ENCODE results near the gene TMEM158.

Gene TMEM158

GRCh38 chr3:45227946-45228345, 1.9 kb upstream of the TMEM158 start:
- no peak for DNase-seq

DNA sequence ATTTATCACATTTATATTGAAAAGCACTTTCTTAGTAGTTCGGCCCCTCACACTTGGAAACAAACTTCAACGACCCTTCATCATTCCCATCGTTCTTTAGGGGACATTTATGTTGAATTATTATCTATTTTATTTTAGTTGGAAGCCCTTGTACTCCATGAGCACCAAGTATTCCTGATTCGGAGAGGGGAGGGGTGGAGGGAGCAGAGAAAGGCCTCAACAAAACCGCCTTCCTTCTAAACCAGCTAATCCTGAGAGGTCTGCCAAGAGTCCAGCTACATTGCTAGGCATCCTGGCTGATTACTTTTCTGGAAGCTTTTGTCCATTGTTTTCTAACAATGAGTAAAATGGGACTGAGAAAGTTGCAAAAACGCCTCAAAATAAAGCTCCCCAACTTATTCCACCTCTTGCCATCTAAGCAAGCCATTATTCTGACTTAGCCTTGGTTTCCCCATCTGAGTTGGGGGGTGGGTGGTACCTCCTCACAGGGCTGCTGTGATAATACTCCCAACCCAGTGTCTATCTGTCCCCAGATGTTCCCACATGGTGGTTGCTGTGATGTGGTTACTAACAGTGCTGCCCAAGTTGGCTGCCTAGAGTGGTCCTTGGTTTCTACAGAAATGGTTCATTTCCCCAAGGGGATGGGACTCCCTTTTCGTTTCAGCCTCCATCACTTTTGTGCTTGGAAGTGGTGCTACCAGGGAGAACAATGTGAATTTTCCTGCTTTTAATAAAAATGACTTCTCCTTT, 1.2 kb upstream of the TMEM158 start:
- DNase-seq, result no peak

- peak; percentile 14 for DNase-seq
Measured at GRCh38 chr3:45225465-45226205, 452 bp downstream of the TMEM158 start.

DNA sequence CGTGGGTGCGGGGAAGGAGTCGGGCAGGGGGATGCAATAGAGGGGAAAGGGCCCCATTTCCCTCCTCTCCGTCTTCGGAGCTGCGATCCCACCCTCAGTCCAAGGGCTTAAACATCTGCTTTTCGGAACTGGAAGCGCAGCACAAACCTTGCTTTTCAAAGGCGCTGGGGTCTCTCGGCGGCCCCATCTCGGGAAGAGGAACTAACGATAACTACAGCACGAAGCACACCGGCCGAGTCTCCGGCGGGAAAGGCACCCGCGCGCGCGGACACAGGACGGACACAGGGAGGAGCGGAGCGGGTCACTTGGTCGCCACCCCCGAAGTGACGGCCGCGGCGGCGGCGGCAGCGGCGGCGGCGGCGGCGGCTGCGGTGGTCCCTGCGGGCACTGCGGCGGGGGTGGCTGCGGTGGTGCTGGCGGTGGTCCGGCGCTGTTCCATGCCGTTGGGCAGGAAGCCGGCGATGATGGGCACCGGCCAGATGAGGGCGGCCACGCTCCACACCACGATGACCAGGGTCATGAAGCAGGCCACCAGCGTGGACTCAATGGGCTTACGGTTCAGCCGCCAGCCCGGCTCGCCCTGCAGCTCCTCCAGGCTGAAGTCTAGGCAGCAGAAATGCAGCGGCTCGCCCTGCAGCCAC, 1.1 kb downstream of the TMEM158 start:
- peak; percentile 8 for DNase-seq

GRCh38 chr3:45223889-45224727, 2.0 kb downstream of the TMEM158 start:
- no peak for DNase-seq

DNA sequence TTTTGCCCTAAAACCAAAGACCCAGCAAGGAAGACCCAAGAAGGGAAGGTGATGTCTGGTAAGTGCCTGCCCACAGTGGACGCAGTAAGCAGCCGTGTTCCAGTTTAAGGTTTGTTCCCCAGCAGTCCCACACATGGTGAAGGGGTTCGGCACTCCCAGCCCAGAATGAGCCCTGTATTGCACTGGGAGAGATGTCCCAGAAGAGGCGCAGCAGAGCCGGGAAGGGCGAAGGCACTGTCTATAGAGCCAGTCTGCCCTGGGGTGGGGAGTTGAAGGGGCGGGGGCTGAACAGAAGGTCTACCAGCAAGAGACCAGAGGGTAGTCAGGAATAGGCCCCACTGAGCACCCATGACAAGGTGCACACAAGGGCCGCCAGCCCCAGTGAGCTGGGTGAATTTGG, 6.4 kb downstream of the TMEM158 start:
- no peak for DNase-seq

- DNase-seq, result no peak
Measured at GRCh38 chr3:45218578-45219390, 7.3 kb downstream of the TMEM158 start.

- DNase-seq, result no peak
Measured at GRCh38 chr3:45216021-45216609, 10.0 kb downstream of the TMEM158 start.

DNA sequence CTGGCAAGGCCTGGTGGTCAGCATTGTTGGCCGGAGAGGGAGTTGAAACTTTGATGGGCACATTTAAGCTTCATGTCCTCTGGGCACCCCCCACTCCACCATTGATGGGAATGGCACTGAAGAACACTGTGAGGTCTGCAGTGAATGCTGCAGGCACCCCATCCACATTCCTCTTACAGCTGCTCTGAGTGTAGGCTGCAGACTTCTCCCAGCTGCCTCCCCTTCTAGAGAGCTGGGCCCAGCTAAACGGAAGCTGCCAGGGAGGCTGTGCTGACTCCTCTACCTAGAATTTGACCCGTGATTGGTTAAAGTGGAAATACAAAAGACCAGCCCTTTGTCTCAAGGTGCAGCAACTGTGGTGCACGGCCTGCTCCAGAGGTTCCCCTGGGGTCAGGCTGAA, 10.6 kb downstream of the TMEM158 start:
- no peak for DNase-seq

DNA sequence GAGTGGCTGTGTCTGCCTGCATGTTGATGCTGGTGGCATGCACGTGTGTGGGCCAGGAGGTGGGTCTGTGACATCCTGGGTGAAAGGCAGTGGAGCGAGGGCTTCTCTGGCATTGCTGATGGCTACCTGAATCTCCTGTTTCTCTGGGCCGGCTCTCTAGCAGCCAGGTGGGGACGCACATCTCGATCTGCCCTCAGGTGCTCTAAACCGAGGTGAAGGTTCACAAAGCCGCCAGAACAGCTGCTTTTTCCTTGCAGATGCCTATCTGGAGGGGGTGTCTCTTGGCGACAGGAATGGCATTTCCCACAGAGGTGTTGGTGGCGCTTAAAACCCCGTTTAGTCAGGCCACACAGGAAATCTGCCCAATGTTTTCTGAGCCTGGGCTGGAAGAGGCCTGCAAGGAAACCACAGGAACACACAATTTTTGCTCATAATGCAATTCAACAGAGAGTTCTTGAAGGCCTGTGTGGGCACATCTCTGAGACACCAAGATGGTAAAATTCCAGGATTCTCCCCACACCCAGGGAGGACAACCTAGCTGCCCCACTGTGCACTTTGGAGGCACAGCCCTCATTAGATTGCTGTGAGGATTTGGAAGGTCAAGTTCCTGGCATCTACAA, 11.9 kb downstream of the TMEM158 start:
- no peak for DNase-seq

GRCh38 chr3:45212095-45212468, 14.0 kb downstream of the TMEM158 start:
- DNase-seq, result no peak

DNA sequence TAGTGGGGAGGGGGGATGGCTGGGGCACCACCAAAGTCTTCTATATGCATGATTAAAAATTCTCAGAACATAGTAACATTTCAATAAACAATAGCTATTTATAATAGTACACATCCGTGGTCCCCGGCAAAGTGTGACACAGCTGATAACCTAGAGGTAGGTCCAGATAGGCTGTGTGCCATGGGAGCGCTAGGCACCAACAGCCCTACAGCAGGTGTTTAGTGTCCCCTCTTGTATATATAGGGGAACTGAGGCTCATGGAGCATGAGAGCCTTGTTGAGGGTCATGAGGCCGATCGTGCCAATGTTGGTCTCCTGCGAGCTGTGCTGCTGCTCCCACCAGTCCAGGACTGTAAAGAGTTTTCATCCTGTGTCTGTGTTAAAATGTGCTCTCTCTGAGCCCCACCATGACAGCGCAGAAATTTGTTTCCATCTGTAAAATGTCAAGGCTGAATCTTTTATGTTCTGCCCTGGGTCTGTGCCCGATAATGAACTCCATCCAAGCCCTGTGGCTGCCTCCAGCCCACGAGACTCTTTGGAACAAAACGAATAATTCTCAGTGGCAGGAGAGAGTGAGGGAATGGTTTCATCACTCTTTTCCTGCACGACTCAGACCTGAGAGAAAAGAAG, 14.5 kb downstream of the TMEM158 start:
- no peak for DNase-seq

DNA sequence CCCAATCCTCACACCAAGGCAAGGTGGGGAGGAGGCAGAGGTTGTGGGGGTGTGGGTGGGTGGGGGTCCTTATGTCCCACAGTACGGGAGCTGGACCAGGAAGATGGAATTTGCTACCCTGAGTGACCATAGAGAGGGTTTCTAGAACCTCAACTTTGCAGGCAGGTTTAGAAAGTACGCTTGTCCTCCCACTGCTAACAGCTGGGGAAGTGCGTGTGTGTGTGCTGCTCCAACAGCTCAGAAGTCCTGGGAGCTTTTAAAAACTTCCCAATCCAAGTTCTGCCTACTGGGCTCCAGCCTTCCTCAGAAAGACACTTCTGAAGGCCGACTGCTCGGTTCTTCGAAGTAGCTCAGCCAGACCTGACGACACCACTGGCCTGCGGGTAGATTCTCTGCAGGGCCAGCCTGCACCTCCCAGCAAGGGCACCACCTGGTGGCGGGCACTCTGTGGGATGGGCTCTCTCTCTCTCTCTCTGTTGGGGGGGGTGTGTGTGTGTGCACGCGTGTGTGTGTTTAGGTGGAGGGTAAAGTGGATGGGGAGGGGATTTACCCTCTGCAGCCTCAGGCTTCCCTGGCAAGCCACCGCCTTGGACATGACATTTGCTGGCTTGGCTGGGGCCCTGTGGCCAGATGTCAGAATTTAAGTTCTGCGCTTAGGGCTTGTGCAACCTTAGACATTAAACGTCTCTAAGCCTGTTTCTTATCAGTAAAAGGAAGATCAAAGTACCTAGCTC, 15.6 kb downstream of the TMEM158 start:
- peak; percentile 82 for DNase-seq

GRCh38 chr3:45209526-45209925, 16.6 kb downstream of the TMEM158 start:
- no peak for DNase-seq

GRCh38 chr3:45208586-45208985, 17.5 kb downstream of the TMEM158 start:
- DNase-seq, result no peak

DNA sequence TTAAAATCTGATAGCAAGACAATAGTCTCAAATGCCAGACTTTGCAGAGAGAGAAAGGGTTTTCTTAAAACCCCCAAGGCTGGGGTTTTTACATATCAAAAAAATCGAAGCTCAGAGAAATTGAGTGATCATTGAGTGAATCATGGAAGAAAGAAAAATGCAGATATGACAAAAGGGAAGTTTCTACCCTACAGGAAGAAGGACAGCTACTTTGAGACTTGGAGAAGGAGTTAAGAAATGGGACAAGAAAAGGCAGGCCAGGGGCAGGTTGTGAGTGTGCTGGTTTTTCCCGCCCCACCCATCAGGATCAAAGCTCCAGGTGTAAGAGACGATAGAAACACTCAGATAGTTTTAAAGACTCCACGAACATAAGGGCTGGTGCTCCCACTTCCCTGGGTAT, 18.6 kb downstream of the TMEM158 start:
- no peak for DNase-seq

DNA sequence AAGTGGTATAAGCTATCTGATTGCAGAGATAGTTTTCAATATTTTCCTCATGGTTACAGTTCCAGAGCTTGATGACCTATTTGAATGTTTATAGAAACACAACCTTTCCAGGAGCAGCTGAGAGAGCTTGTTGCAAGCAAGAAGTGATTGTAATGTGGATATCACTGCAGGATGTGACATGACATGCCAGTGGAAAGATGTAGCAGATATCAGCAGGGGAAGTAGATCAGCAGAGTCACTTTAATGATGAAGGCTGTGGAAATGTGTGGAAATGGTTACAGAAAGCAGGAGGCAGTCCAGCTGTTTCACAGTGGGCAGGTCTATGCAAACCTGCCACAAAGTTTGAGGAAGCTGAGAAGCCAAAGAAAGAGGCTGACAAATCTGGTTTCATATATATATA, 21.0 kb downstream of the TMEM158 start:
- DNase-seq, result no peak

GRCh38 chr3:45204136-45204535, 22.0 kb downstream of the TMEM158 start:
- no peak for DNase-seq

DNA sequence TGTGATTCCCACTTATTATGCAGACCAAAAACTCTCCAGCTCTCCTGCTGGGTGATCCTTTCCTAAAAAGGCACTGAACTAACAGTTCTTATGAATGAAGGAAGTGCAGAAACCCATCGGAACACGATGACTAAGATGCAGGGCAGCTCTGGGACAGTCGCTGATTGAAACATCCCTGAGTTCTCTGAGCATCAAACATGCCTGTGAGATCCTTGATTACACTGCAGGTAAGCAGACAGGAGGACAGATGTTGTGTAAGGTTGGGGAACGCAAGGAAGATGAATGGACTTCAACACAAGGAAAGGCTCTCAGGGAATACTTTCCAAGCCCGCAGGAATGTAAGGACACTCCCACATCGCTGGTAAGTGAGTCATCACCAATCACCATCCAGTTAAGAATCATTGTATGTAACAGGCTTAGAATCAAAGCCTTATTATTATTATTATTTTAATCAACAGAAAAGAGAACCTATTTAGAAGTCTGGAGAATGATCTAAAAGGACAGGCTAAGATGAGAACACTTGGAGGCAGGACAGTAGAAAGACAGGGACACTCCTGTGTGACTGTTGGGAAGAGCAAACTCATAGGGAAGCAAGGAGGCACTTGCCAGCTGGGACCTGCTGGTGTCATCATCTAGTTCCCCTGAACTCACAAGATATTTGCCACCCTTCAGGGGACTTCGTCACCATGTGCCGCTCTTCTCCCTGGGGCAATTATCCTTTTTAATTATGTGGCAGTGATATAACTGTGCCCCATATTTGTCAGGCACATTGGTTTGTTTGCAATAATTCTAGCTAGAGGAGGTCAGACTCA, 26.0 kb downstream of the TMEM158 start:
- DNase-seq, result no peak
